GM19455 (cell line): ENCODE measurements around the gene SRCAP.

Source experiments
- ATAC-seq: cut with Tn5 transposase; IDR thresholded peaks from one replicate; pipeline ENCODE4 v1.9.1; 2021; ENCODE audit not compliant: unreplicated experiment

Gene SRCAP

GRCh38 chr16:30728899-30729672 lies 30.1 kb downstream of the SRCAP start:
- no peak for ATAC-seq

GRCh38 chr16:30731411-30731810 lies 32.4 kb downstream of the SRCAP start:
- no peak for ATAC-seq

DNA sequence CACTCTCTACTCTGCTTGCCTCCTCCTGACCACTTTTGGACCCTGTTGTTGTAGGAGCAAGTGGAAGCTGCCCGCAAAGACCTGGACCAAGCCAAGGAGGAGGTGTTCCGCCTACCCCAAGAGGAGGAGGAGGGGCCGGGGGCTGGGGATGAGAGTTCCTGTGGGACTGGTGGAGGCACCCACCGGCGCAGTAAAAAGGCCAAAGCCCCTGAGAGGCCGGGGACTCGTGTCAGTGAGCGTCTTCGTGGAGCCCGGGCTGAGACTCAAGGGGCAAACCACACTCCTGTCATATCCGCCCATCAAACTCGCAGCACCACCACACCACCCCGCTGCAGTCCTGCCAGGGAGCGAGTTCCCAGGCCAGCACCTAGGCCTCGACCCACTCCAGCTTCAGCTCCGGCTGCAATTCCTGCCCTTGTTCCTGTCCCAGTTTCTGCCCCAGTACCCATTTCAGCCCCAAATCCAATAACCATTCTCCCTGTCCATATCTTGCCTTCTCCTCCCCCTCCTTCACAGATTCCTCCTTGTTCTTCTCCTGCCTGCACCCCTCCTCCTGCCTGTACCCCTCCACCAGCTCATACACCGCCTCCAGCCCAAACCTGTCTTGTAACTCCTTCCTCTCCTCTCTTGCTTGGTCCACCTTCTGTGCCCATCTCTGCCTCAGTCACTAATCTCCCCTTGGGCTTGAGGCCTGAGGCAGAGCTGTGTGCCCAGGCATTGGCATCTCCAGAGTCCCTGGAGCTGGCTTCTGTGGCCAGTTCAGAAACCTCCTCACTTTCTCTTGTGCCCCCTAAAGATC lies 38.2 kb downstream of the SRCAP start:
- ATAC-seq = no peak

DNA sequence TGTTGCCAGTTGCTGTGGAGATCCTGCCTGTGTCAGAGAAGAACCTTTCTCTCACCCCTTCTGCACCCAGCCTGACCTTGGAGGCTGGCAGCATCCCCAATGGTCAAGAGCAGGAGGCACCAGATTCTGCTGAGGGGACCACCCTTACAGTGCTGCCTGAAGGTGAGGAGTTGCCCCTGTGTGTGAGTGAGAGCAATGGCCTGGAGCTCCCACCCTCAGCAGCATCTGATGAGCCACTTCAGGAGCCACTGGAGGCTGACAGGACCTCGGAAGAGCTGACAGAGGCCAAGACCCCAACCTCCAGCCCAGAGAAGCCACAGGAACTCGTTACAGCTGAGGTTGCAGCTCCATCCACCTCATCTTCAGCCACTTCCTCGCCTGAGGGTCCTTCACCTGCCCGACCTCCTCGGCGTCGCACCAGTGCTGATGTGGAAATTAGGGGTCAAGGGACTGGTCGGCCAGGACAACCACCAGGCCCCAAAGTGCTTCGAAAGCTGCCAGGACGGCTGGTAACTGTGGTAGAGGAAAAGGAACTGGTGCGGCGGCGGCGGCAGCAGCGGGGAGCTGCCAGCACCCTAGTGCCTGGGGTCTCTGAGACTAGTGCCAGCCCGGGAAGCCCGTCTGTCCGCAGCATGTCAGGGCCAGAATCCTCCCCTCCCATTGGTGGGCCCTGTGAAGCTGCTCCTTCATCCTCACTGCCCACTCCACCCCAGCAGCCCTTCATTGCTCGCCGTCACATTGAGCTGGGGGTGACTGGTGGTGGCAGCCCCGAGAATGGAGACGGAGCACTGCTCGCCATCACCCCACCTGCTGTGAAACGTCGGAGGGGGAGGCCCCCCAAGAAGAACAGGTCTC lies 39.0 kb downstream of the SRCAP start:
- no peak for ATAC-seq

GRCh38 chr16:30738984-30739951 lies 40.3 kb downstream of the SRCAP start:
- no peak for ATAC-seq

DNA sequence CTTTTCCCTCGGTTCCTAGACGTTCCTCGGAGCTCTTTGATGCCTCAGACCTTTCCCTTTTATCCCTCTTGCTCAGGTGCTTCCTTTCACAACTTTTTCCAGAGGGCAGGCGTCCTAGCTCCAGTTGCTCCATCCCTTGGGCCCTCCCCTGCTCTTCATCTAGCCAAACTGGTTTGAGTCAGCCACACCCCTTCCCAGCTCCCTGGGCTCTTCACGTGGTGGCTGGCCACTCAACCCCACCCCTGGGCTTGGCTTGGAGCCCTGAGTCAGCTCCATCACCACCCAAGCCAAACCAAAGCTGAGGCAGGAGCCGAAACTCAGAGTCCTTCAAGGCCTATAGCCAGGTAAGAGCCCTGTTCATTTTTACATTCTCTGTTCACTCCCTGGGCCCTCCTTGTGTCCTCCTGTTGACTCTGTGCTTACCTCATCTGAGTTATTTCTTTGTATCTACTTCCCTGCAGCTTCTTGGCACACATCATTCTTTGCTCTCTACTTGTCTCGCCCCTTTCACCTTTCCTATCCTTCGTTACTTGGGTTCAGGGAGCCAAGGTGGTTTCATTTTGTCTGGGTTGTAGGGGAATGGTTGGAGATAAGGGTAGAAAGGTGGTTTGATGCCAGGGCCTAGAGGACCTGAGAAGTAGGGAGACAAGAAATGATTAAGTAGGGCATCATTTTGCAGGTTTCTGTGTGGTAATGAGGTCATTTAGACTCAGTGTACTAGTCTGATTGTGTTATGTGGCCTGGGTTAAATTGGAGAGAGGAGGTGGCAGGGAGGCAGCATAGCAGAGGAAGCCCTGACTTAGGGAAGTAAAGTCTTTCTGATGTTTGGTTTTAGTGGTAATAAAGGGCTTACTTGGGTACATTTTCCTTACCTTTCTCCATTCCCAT lies 41.6 kb downstream of the SRCAP start:
- ATAC-seq = no peak

DNA sequence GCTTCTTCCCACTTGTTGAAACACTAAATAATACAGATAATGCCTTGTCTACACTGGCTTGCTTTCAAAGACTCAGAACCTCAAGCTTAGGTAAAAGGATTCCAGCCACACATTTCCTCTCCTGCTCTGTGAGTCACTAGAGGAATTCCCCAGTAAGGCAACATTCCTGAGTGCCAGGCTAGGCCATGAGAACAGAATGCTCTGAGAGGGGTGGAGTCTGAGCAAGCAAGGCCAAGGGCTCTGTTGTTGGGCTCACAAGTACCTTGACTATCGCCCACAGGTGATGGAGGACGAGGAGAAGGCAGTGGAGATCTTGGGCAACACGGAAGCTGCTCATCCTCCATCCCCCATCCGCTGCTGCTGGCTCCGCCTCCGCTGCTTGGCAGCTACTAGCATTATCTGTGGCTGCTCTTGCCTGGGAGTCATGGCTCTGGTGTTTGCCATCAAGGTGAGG lies 42.5 kb downstream of the SRCAP start:
- ATAC-seq = no peak

- no peak for ATAC-seq
Measured at GRCh38 chr16:30743716-30744115, 44.7 kb downstream of the SRCAP start.

DNA sequence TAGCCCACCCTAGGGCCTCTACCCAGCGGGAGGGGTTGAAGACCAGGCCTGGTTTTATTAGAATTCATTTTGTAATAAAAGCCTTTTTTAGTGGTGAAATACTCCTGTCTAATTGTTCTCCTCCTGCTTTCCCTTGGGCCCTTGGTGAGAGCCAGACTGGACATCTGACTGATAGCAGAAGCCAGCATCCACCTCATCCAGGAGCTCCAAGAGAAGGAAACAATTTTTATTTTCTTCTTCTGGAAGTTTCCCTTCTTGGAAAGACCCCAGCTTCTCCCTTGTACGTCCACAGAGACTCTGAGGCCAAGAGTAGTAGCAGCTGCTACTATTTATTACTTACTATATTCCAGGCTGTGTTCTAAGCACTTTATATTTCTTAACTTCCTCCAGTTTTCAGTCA lies 45.2 kb downstream of the SRCAP start:
- ATAC-seq = no peak

DNA sequence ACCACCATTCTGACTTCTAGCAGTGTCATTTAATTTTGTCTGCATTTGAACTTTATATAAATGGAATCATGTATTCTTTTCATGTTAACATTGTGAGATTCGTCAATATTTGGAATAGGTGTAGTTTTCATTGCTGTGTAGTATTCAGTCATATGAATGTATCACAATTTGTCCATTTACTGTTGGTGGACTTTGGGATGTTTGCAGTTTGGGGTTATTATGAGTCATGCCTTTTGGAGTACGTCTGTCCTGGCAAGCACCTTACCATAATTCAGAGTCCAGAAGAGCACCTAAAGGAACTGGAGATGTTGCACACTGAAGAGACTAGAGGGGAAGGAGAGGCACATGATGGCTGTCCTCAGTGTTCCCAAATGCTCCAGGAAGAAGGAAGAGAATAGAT lies 46.1 kb downstream of the SRCAP start:
- no peak for ATAC-seq

DNA sequence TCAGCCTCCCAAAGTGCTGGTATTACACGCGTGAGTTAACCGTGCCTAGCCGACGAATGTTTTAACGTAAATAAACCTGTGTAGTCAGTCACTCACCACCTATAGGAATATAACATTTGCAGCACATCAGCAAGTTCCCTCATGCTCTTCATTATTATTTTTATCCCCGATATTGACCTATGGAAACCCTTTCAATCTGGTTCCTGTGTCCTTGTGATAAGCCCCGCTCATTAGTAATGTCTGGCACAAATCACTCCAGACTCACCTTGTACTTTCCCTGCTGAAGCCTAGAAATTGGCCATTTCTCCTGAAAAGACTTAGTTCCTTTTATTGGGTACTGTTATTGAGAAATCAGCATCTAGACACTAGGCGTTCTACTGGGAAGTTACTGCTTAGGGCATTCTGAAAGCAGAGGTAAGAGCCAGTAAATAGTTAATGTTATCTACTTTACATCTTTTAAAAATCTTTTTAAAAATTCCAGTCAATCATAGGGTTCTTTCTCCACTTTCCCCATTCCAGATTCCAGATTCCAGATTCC lies 47.7 kb downstream of the SRCAP start:
- ATAC-seq = no peak

DNA sequence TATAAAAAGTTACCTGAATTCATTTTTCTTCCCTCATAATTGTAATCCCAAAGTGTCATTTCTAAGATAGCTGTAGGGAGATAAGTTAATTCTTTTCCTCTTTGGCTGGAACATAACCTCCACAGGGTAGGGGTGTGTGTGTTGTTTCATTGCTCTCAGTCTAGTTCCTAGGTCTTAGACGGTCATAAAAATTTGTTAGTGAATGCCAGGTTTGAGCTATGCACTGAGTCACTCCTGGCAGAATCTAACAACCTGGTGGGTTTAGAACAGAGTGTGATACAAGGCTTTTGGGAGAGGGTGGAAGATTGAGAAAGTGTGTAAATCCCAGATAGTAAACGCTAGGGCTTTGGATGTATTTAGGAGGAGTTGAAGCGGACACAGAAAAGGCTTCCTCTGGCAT lies 48.4 kb downstream of the SRCAP start:
- ATAC-seq = no peak

GRCh38 chr16:30747799-30748633 lies 49.0 kb downstream of the SRCAP start, which contains the start of gene PHKG2:
Gene PHKG2, plus strand, starts transcription at chr16:30748425. Its CDS starts 396 bp downstream, at chr16:30748821.
- ATAC-seq = peak; percentile 92

DNA sequence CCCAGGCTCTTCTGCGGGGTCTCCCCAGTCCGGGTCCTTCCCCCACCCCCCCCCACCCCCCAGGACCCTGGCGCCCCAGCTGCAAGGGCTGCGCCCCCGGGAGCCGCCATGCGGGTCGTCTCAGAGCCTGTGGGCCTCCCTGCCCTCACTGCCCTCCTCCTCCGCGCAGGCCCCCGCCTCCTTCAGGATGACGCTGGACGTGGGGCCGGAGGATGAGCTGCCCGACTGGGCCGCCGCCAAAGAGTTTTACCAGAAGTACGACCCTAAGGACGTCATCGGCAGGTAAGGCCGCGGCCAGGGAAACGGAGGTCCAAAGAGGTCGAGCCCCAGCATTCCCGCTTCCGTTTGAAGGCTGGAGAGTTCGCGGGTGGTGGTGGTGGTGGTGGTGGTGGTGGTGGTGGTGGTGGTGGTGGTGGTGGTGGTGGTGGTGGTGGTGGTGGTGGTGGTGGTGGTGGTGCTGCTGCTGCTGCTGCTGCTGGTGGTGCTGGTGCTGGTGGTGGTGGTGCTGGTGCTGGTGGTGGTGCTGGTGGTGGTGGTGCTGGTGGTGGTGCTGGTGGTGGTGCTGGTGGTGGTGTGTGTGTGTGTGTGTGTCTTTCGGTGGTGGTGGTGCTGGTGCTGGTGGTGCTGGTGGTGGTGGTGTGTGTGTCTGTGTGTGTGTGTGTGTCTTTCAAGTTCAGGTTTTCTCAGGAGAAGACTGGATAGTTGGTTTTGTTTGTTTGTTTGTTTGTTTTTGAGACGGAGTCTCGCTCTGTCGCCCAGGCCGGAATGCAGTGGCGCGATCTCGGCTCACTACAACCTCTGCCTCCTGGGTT lies 49.9 kb downstream of the SRCAP start:
- peak; percentile 8 for ATAC-seq

DNA sequence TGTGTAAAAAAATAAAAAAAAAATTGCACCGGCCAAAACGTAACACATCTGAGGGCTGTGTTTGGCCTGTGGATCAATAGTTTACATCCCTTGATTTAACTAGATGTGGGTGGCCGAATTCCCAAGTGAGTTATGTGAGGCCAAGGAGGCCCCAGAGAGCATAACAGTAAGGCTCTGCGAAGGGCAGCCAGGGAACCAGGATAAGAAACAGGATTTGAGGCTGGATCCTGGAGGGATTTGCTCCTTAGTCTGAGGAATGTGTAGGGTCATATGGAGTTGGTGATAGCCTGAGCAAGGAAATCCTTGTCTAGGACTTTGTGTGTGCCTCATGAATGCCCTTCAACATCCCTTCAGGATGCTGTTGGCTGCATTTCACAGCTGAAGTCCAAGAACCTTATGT lies 51.2 kb downstream of the SRCAP start:
- ATAC-seq = no peak

DNA sequence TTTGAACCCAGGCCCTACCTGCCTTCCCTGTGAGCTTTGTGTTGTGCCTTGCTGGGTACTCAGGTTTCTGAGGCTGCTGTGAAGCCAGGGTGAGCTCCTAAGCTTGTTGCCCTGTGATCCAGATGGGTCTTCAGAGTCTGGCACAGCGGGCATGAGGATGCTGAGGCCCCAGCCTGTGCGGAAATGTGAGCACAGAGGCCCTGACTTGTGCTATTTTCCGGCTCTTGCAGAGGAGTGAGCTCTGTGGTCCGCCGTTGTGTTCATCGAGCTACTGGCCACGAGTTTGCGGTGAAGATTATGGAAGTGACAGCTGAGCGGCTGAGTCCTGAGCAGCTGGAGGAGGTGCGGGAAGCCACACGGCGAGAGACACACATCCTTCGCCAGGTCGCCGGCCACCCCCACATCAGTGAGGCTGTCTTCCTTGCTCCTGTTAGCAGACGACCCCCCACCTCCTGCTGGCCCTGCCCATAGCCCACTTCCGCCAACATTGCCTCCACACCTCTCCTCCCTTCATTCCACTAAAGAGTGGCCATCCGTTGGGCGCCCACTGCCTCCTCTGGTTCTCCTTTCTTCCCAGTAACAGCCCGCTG lies 52.0 kb downstream of the SRCAP start:
- ATAC-seq = no peak

- no peak for ATAC-seq
Measured at GRCh38 chr16:30753596-30753995, 54.6 kb downstream of the SRCAP start.
